NCI-H510A (cell line): ENCODE data around the gene CTCF.
A peak's percentile ranks its signal among the peaks of the same experiment; 100 is the strongest.
"Not testable (repeated sequence)": the region's sequence is repeated elsewhere in the genome, so short reads cannot be mapped to it uniquely, and the experiment has no call there.

Source experiments
- DNase-seq: peaks from one replicate; lab custom pipeline; 2025; lab: John Stamatoyannopoulos, UW

CTCF gene

GRCh38 chr16:67562526-67562917, at the start of gene CTCF:
TSS of gene CTCF (plus strand) at chr16:67562526. CDS start at chr16:67610833, 48,307 bp downstream.
- DNase-seq, result peak; percentile 60

DNA sequence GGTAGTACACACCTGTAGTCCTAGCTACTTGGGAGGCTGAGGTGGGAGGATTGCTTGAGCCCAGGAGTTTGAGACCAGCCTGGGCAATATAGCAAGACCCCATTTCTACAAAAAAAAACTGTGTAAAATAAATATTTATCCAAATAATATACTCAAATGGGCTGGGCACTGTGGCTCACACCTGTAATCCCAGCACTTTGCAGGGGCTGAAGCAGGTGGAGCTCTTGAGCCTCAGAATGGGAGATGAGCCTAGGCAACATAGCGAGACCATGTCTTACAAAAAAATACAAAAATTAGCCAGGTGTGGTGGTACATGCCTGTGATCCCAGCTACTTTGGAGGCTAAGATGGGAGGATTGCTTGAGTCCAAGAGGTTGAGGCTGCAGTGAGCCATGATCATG, 48.4 kb upstream of the CTCF start:
- not testable (repeated sequence) for DNase-seq

DNA sequence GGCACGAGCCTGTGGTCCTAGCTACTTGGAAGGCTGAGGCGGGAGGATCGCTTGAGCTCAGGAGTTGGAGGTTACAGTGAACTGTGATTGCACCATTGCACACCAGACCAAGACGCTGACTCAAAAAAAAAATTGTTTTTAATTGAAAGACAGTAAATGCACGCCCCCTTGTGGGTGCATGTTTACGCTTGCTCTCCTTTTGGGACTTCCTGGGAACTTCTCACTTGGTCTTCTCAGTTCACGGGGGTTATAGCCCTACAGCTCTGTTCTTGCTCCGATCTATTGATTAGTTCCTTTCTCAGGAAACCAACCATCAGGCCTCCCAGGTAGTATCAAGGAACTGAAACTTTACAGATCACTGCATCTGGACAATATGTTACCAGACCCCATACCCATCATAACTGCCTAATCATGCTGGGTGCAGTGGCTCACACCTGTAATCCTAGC, 47.9 kb upstream of the CTCF start:
- DNase-seq, result no peak

- DNase-seq, result no peak
These were observed 45.8 kb upstream of the CTCF start for GRCh38 chr16:67516296-67517154.

DNA sequence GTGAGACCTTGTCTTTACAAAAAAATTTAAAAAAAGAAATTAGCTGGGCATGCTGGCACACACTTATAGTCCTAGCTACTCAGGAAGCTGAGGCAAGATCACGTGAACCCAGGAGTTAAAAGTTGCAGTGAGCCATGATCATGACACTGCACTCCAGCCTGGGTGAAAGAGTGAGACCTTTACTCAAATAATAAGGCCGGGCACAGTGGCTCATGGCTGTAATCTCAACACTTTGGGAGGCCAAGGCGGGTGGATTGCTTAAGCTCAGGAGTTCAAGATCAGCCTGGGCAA, 45.2 kb upstream of the CTCF start:
- DNase-seq, result no peak

DNA sequence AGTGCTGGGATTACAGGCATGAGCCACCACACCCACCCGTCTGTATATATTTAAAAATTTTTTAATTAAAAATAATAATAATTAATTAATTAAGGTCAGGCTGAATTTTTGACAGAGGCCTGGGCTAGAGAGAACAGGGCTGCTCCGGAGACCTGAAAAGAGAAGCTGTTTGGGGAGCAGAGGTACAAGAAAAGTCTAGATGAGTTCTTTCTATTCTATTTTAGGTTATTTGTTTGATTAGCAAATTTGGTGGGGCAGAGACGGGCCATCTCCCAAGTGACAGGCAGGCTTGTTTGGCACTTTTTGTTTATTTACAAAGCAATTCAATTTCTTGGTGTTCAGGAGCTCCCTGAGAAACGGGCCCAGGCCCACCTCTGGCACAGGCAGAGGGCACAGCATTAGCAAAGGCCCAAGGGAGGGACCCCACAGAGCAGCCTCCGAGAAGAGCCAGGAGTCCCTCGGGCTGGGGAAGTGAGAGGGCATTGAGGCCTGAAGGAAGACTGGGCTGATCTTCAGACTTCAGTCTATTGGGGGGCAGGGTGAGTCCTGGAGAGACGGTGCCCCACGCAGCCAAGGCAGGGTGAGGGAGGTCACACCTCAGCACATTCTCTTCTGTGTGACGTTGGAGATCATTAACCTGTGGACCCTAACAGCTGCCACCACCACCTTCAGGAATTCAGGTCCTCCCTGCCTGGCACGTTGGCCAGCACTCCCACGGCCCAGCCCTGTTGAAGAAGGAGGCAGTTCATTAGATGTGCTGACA, 44.5 kb upstream of the CTCF start:
- no peak for DNase-seq

GRCh38 chr16:67518676-67519075, 43.6 kb upstream of the CTCF start:
- no peak for DNase-seq

DNA sequence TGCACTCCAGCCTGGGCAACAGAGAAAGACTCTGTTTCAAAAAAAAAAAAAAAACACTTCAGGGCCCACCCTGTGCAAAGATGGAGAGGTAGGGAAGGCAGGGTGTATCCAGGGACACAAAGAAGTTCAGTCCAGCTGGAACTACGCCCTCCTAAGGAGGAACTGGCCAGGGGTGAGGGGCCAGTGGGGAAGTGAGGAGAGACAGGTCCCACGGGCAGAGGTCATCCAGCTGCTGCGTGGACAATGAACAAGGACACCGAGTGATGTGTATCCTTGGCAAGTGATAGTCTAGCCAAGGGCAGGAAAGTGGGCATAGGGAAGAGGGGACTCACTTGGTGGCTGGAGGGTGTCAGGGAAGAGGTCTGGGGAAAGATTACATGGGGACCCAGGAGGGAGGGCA, 43.1 kb upstream of the CTCF start:
- no peak for DNase-seq

GRCh38 chr16:67521095-67521804, 41.1 kb upstream of the CTCF start:
- DNase-seq, result peak; percentile 61

- DNase-seq, result no peak
These were observed 37.0 kb upstream of the CTCF start for GRCh38 chr16:67525176-67525860.

DNA sequence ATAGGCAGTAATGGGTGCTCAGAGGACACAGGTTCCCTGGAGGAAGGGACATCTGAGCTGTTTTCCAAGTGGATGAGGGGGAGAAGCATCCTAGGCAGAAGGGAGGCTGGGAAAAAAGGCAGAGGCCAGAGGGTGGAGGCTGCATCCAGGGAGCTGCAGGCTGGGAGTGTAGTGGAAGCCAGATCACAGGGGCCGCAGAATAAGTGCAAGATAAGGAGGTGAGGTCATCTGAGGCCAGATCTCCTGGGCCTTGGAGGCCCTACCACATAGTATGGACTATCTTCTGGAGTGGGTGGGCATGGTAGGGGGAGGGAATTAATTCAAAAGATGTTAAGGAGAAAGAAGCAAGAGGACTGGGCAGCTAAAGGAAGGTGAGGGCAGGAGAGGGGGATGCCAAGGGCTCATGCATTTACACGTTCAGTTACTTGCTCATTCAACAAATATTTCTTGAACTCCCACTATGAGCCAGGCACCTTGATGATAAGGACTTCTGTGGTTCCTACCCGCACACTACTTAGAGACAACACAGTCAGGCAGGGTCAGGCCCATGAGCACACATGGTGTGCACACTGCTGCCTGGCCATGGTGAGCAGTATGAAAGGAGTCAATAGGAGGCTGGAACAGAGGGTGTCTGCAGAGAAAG, 36.1 kb upstream of the CTCF start:
- no peak for DNase-seq

DNA sequence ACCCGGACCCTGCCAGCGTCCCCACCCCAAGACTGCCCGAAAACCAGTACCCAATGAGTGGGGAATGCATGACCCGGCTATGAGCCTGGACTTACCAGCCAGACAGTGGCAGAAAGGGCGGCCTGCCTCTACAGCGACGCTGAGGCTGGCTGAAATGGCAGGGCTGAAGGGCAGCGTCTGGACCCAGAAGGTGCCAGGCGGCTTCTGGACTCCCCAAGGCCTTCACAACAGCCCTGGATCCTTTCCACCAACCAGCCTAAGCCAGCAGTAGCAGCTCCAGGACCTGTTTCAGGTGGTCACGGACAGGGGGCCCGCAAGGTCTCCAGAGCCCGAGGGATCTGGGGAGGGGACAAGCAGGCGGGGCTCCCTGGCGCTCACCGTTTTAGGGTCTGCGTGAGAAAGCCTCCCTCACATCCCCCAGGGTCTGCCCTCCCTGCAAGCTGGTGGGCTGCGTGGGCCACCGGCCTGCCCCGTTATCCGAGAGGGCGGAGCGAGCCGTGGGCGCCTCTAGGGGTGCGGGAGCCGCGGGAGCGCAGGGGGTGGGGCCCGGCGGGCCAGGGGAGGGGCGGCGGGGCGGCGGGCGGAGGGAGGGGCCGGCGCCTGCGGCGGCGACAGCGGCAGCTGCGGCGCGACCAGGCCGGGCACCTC, 34.0 kb upstream of the CTCF start, which contains the start of gene RIPOR1:
Gene RIPOR1, plus strand, starts transcription at position 608 of the 648 bp plus-strand sequence. CDS start 9,618 bp downstream, outside the sequence.
- DNase-seq, result no peak

GRCh38 chr16:67528870-67529581, 33.3 kb upstream of the CTCF start:
- no peak for DNase-seq

GRCh38 chr16:67529582-67530012, 32.7 kb upstream of the CTCF start:
- no peak for DNase-seq

GRCh38 chr16:67530013-67530939, 32.0 kb upstream of the CTCF start:
- DNase-seq, result no peak

GRCh38 chr16:67531247-67531646, 31.1 kb upstream of the CTCF start:
- no peak for DNase-seq

DNA sequence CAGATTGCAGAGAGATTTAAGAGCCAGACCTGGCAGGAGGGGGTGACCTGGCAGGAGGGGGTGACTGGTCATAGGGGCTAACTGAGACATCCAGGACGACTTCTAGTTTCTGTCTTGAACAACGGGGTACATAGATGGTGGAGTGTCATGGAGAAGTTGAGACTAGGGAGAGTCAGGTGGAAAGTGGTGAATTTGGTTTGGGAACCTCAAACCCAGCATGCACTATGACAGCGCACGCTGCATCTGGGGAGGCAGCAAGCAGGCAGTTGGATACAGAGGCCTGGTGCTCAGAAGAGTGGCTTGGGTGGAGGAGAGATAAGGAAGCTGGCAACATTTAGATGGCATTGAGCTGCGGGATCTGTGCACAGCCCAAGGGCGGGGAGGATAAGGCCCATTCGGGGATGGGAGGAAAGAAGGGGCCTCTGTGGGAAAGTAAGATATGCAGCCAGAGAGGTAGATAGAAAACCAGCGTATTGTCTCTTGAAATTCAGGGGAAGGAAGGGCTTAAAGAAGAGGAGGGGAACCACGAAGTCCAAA, 29.2 kb upstream of the CTCF start:
- no peak for DNase-seq

- DNase-seq, result not testable (repeated sequence)
These were observed 28.3 kb upstream of the CTCF start for GRCh38 chr16:67533987-67534386.

DNA sequence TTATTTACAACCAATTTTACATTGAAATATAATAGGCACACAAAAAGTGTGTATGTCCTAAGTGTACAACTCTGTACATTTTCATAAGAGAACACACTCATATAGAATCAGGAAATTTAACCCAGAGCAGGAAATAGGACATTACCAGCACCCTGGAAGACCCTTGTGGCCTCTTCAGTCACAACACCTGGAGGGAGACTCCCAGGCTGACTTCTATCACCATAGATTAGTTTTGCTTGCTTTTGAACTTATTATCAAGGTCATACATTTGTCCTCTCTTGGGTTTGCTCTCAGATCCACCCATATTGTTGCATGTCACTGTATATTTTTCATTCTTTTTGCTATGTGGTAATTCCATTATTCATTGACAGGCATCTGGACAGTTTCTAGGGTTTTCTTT, 27.9 kb upstream of the CTCF start:
- no peak for DNase-seq
